Large intestine (tissue), 3 donors: ENCODE data around the gene DLGAP1. TPM values are rescaled to one million over a fixed set of nuclear protein-coding genes. Genes with fewer than 3 reads are reported as not detected.

Experiments
- DNase-seq, 2 donors: peaks; one replicate each; pipeline versions ENCODE4 v3.0.0 to v3.0.0-alpha.2; 2013
- H3K27ac ChIP-seq: one replicate; pipeline ENCODE4 v1.5.1; 2013; ENCODE audit warnings: low read length
- H3K27me3 ChIP-seq: 2 replicates; pipeline ENCODE4 v1.6.1; 2013; ENCODE audit warnings: low read length; ENCODE audit not compliant: control insufficient read depth, insufficient read depth
- H3K36me3 ChIP-seq: 2 replicates; pipeline ENCODE4 v1.6.1; 2013; ENCODE audit warnings: low read length; ENCODE audit not compliant: control insufficient read depth, insufficient read depth
- H3K4me1 ChIP-seq: one replicate; pipeline ENCODE4 v1.6.1; 2013; ENCODE audit warnings: low read length; ENCODE audit not compliant: control insufficient read depth, insufficient read depth
- H3K4me3 ChIP-seq: one replicate; pipeline ENCODE4 v1.5.1; 2013; ENCODE audit warnings: low read length
- H3K9me3 ChIP-seq: one replicate; pipeline ENCODE4 v1.6.1; 2013; ENCODE audit warnings: mild to moderate bottlenecking, low read depth, low read length, moderate library complexity; ENCODE audit not compliant: control insufficient read depth
- WGBS: methylation state at CpG from one replicate; pipeline ENCODE4 v1.1.5; 2013; ENCODE audit warnings: low lambda C conversion rate; ENCODE audit not compliant: insufficient coverage; 5-methylcytosine and 5-hydroxymethylcytosine counted together
- polyA plus RNA-seq: library from polyadenylated mRNA; unstranded; fragments of 120-200 nt; gene quantifications from one replicate; pipeline ENCODE4 v1.2.1, GENCODE V29; 2013

DLGAP1 gene
- polyA plus RNA-seq, 1 donor: 0.69 TPM

GRCh38 chr18:4270988-4271387, 184.1 kb downstream of the DLGAP1 start:
- 80% methylated on average over 1 of the region's 2 CpGs for WGBS
- DNase-seq: no peak
- H3K36me3 ChIP-seq: no peaks in the 10 kb centered on the region
- no peaks in the 10 kb centered on the region for H3K9me3 ChIP-seq
- no peaks in the 10 kb centered on the region for H3K4me1 ChIP-seq
- no peak overlapping the region for H3K27ac ChIP-seq
- H3K4me3 ChIP-seq: no peak overlapping the region
- H3K27me3 ChIP-seq: no peaks in the 10 kb centered on the region

- WGBS: 100% methylated on average over 2 of the region's 3 CpGs
- Histone ChIP-seq H3K9me3 (no peaks in the 10 kb centered on the region), H3K27me3 (no peaks in the 10 kb centered on the region), H3K27ac (no peak overlapping the region), H3K36me3 (no peaks in the 10 kb centered on the region), H3K4me3 (no peak overlapping the region), H3K4me1 (no peaks in the 10 kb centered on the region)
- no peak for DNase-seq
Observed at GRCh38 chr18:4270016-4270415, 185.1 kb downstream of the DLGAP1 start.

- DNase-seq: no peak
- Histone ChIP-seq H3K4me1 (no peaks in the 10 kb centered on the region), H3K27me3 (no peaks in the 10 kb centered on the region), H3K36me3 (no peaks in the 10 kb centered on the region), H3K4me3 (no peak overlapping the region), H3K9me3 (no peaks in the 10 kb centered on the region), H3K27ac (no peak overlapping the region)
- whole genome bisulfite sequencing: no CpG with 5 or more reads among the region's 5 CpGs
Observed at GRCh38 chr18:4267641-4268040, 187.5 kb downstream of the DLGAP1 start.

- Histone ChIP-seq H3K4me3 (no peak overlapping the region), H3K4me1 (no peaks in the 10 kb centered on the region), H3K27ac (no peak overlapping the region), H3K27me3 (no peaks in the 10 kb centered on the region), H3K36me3 (no peaks in the 10 kb centered on the region), H3K9me3 (no peaks in the 10 kb centered on the region)
- no peak for DNase-seq
- WGBS: no CpG with 5 or more reads among the region's 4 CpGs
Observed at GRCh38 chr18:4264347-4264791, 190.7 kb downstream of the DLGAP1 start.

GRCh38 chr18:4260107-4260506, 195.0 kb downstream of the DLGAP1 start:
- H3K4me3 ChIP-seq: no peak overlapping the region
- WGBS: 83% methylated on average over 2 of the region's 3 CpGs
- H3K27ac ChIP-seq: no peak overlapping the region
- no peaks in the 10 kb centered on the region for H3K4me1 ChIP-seq
- H3K27me3 ChIP-seq: no peaks in the 10 kb centered on the region
- no peaks in the 10 kb centered on the region for H3K36me3 ChIP-seq
- DNase-seq: no peak
- H3K9me3 ChIP-seq: no peaks in the 10 kb centered on the region

GRCh38 chr18:4256766-4257417, 198.2 kb downstream of the DLGAP1 start:
- Histone ChIP-seq H3K27me3 (no peaks in the 10 kb centered on the region), H3K36me3 (no peaks in the 10 kb centered on the region)
- WGBS: no CpG with 5 or more reads among the region's 7 CpGs

GRCh38 chr18:4254840-4255239, 200.3 kb downstream of the DLGAP1 start:
- no peaks in the 10 kb centered on the region for H3K36me3 ChIP-seq
- H3K9me3 ChIP-seq: no peaks in the 10 kb centered on the region
- H3K27me3 ChIP-seq: no peaks in the 10 kb centered on the region
- no peak for DNase-seq
- no peaks in the 10 kb centered on the region for H3K4me1 ChIP-seq
- H3K4me3 ChIP-seq: no peak overlapping the region
- H3K27ac ChIP-seq: no peak overlapping the region
- WGBS: 60% methylated on average over 1 of the region's 7 CpGs

More at GRCh38 chr18:4256766-4257417, 198.2 kb downstream of the DLGAP1 start:
- Histone ChIP-seq H3K9me3 (no peaks in the 10 kb centered on the region), H3K4me1 (no peaks in the 10 kb centered on the region), H3K27ac (no peak overlapping the region), H3K4me3 (no peak overlapping the region)
- DNase-seq: no peak

GRCh38 chr18:4252829-4253228, 202.3 kb downstream of the DLGAP1 start:
- Histone ChIP-seq H3K27me3 (no peaks in the 10 kb centered on the region), H3K4me1 (no peaks in the 10 kb centered on the region), H3K27ac (no peak overlapping the region), H3K9me3 (no peaks in the 10 kb centered on the region), H3K4me3 (no peak overlapping the region), H3K36me3 (no peaks in the 10 kb centered on the region)
- DNase-seq: no peak
- no CpG with 5 or more reads among the region's 4 CpGs for WGBS

- Histone ChIP-seq H3K36me3 (no peaks in the 10 kb centered on the region), H3K27ac (no peak overlapping the region), H3K27me3 (no peaks in the 10 kb centered on the region), H3K4me1 (no peaks in the 10 kb centered on the region), H3K9me3 (no peaks in the 10 kb centered on the region), H3K4me3 (no peak overlapping the region)
- no CpG with 5 or more reads among the region's 3 CpGs for WGBS
- DNase-seq: no peak
Observed at GRCh38 chr18:4251873-4252272, 203.2 kb downstream of the DLGAP1 start.

GRCh38 chr18:4251206-4251605, 203.9 kb downstream of the DLGAP1 start:
- Histone ChIP-seq H3K4me1 (no peaks in the 10 kb centered on the region), H3K4me3 (no peak overlapping the region), H3K9me3 (no peaks in the 10 kb centered on the region), H3K27ac (no peak overlapping the region), H3K36me3 (no peaks in the 10 kb centered on the region), H3K27me3 (no peaks in the 10 kb centered on the region)
- no CpG with 5 or more reads among the region's 2 CpGs for WGBS
- DNase-seq: no peak

GRCh38 chr18:4250141-4250540, 205.0 kb downstream of the DLGAP1 start:
- Histone ChIP-seq H3K9me3 (no peaks in the 10 kb centered on the region), H3K4me3 (no peak overlapping the region), H3K4me1 (no peaks in the 10 kb centered on the region), H3K36me3 (no peaks in the 10 kb centered on the region), H3K27ac (no peak overlapping the region), H3K27me3 (no peaks in the 10 kb centered on the region)
- no peak for DNase-seq
- 100% methylated on average over 1 of the region's 2 CpGs for WGBS
